ENCODE data around the gene ADAMTS17.
A peak's percentile ranks its signal among the peaks of the same experiment; 100 is the strongest.

The ADAMTS17 gene

DNA sequence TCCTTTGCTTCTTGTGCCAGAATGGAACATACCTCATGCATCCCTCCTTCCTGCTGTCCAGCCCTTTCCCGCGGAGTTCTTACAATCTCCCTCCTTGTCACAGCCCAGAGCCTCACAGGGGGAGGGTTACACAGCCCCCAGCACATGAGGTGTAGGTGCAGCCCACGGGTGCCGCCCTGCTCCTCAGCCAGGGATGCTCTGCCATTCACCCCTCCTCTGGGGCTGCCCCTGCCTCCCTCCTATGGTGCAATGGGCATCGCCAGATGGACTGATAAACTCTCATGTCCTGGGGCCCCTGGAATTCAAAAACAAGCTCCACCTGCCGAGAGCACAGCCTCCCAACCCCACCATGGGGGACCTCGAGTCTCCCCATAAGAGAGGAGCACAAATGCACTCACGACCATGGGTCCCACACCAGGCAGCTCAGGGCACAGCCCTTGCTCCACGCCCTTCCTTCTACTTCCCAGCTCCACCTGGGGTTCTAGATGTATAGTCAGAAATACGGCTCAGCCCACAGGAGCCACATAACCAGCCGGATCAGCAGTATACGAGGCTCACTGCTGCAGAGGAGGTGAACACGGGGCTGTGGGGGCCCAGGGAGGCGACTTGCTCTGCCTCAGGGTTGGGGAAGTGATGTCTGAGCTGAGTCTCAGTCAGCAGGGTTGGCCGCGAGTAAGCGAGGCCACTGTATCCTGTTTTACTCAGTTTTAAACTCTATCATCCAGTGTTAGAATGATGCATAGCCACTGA, 338.8 kb downstream of the ADAMTS17 start:
- H3K9me3 Mint-ChIP-seq = no peaks in the 10 kb centered on the region
- H3K36me3 Mint-ChIP-seq (ENCODE audit: low read depth) = no peaks in the 10 kb centered on the region
- DNase-seq = no peak
- peaks cover 16% of the 10 kb centered on the region for H3K27me3 Mint-ChIP-seq (ENCODE audit: low read depth, poor library complexity)
- H3K27ac Mint-ChIP-seq = no peak overlapping the region
- TF ChIP-seq, protein P1, sequence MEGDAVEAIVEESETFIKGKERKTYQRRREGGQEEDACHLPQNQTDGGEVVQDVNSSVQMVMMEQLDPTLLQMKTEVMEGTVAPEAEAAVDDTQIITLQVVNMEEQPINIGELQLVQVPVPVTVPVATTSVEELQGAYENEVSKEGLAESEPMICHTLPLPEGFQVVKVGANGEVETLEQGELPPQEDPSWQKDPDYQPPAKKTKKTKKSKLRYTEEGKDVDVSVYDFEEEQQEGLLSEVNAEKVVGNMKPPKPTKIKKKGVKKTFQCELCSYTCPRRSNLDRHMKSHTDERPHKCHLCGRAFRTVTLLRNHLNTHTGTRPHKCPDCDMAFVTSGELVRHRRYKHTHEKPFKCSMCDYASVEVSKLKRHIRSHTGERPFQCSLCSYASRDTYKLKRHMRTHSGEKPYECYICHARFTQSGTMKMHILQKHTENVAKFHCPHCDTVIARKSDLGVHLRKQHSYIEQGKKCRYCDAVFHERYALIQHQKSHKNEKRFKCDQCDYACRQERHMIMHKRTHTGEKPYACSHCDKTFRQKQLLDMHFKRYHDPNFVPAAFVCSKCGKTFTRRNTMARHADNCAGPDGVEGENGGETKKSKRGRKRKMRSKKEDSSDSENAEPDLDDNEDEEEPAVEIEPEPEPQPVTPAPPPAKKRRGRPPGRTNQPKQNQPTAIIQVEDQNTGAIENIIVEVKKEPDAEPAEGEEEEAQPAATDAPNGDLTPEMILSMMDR (IDR thresholded peaks at IDR 0.05) = no peak
- H3K4me3 Mint-ChIP-seq = no peak overlapping the region
- peaks cover 39% of the 10 kb centered on the region for H3K4me1 Mint-ChIP-seq

DNA sequence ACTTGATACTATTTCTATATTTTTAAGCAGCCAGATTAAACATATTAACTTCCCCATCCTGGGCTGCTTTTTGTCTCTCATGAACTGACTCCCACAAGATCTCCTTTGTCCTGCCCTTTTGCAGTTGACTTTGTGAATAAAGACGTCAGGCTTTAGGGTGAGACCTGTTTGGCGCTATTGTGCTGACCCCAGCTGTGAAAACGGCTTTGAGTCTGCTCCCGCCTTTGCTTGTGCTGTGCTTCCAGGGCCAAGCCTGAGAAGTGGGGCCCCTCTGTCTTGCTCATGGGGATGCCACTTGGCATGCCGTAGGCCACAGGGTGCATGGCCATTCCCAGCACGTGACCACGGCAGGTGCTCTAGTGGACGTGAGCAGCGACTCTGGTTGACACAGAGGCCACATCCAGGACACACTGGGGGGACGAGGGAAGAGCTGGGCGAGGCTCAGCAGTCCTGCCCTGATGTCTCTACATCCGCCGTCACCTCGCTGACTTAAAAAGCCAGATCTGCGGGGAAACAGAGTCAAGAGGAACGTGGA, 339.6 kb downstream of the ADAMTS17 start:
- no peaks in the 10 kb centered on the region for H3K9me3 Mint-ChIP-seq
- no peaks in the 10 kb centered on the region for H3K36me3 Mint-ChIP-seq (ENCODE audit: low read depth)
- TF ChIP-seq, protein P1 (IDR thresholded peaks at IDR 0.05) = no peak
- H3K4me1 Mint-ChIP-seq = peaks cover 45% of the 10 kb centered on the region
- no peak overlapping the region for H3K4me3 Mint-ChIP-seq
- peaks cover 10% of the 10 kb centered on the region for H3K27me3 Mint-ChIP-seq (ENCODE audit: low read depth, poor library complexity)
- H3K27ac Mint-ChIP-seq = no peak overlapping the region
- no peak for DNase-seq

DNA sequence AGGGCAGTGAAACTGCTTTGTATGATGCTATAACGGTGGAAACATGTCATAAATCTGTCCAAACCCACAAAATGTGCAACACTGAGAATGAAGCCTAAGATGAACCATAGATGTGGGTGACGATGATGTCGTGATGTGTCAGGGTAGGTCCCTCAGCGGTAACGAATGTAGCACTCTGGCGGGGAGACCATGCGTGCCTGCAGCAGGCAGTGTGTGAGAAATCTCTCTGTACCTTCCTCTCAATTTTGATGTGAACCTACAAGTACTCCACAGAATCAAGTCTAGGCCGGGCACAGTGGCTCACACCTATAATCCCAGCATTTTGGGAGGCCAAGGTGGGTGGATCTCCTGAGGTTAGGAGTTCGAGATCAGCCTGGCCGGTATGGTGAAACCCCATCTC, 340.4 kb downstream of the ADAMTS17 start:
- no peaks in the 10 kb centered on the region for H3K9me3 Mint-ChIP-seq
- DNase-seq = no peak
- no peak overlapping the region for H3K4me3 Mint-ChIP-seq
- H3K27ac Mint-ChIP-seq = no peak overlapping the region
- no peaks in the 10 kb centered on the region for H3K36me3 Mint-ChIP-seq (ENCODE audit: low read depth)
- peaks cover 10% of the 10 kb centered on the region for H3K27me3 Mint-ChIP-seq (ENCODE audit: low read depth, poor library complexity)
- TF ChIP-seq, protein P1 (IDR thresholded peaks at IDR 0.05) = no peak
- H3K4me1 Mint-ChIP-seq = peaks cover 53% of the 10 kb centered on the region

DNA sequence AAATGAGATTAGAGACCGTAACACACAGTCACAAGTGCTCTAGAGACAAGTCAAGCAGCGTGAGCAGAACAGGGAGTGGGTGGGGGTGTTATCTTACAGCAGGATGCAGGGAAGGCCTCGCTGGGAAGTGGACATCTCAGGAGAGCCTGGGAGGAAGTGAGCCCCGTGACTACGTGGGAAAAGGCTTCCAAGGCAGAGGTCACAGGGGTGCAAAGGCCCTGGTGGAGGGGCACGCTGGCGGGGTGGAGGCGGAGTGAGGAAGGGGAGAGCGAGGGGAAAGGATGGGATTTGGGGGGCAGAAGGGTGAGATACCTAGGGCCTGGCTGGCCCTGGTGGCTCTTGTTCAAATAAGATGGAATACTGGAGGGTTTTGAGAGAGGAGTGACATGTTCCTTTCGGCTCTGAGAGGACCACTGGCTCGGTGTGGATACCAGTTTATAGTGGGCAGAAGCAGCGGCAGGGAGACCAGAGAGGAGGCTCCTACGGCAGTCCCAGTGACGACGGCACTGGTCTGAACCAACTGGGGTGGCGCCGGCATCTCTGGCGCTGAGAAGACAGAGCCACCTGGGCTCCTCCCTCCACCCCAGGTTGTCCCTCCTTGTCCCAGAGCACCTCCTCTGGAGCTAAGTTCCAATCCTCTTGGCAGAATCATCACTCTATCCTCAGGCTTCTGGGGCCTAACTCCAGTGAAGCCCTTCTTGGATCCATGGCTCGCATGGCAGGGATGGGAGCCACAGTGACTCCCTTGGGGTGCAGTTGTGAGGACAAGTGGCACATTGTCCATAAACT, 342.3 kb downstream of the ADAMTS17 start:
- Mint-ChIP-seq H3K36me3 (ENCODE audit: low read depth) (no peaks in the 10 kb centered on the region), H3K9me3 (no peaks in the 10 kb centered on the region), H3K27me3 (ENCODE audit: low read depth, poor library complexity) (peaks cover 16% of the 10 kb centered on the region), H3K4me3 (no peak overlapping the region), H3K27ac (peak overlapping the region; percentile 94), H3K4me1 (peaks cover 65% of the 10 kb centered on the region)
- no peak for DNase-seq
- TF ChIP-seq, protein P1 (IDR thresholded peaks at IDR 0.05) = no peak

DNA sequence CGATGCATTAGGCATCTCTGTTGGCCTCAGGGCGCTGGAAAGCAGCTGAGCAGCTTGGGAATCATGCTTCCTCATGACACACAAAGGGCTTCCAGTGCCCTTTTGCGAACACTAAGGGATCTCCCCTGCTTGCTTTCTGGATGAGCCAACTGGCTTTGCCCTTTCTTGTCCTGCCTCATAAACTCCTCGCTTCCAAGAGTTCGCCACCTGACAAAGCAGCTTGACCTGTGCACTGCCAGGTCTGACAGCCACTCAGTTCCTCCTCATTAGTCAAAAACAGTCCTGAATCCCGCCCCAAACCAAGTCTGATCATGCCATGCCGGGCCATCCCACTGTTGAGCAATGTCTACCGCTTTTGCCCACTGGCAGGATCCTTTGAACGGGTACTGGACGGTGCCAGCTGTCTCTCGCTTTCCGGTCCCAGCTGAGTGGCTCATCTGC, 343.1 kb downstream of the ADAMTS17 start:
- Mint-ChIP-seq H3K4me1 (peaks cover 65% of the 10 kb centered on the region), H3K27me3 (ENCODE audit: low read depth, poor library complexity) (peaks cover 16% of the 10 kb centered on the region), H3K9me3 (no peaks in the 10 kb centered on the region), H3K4me3 (no peak overlapping the region), H3K27ac (peak overlapping the region; percentile 94), H3K36me3 (ENCODE audit: low read depth) (no peaks in the 10 kb centered on the region)
- TF ChIP-seq, protein P1 (IDR thresholded peaks at IDR 0.05) = no peak
- DNase-seq = no peak
